Measurements from ENCODE around the gene VPS16.
A peak's percentile ranks its signal among the peaks of the same experiment; 100 is the strongest.
"Not testable (repeated sequence)": the region's sequence is repeated elsewhere in the genome, so short reads cannot be mapped to it uniquely, and the experiment has no call there.

VPS16 gene

DNA sequence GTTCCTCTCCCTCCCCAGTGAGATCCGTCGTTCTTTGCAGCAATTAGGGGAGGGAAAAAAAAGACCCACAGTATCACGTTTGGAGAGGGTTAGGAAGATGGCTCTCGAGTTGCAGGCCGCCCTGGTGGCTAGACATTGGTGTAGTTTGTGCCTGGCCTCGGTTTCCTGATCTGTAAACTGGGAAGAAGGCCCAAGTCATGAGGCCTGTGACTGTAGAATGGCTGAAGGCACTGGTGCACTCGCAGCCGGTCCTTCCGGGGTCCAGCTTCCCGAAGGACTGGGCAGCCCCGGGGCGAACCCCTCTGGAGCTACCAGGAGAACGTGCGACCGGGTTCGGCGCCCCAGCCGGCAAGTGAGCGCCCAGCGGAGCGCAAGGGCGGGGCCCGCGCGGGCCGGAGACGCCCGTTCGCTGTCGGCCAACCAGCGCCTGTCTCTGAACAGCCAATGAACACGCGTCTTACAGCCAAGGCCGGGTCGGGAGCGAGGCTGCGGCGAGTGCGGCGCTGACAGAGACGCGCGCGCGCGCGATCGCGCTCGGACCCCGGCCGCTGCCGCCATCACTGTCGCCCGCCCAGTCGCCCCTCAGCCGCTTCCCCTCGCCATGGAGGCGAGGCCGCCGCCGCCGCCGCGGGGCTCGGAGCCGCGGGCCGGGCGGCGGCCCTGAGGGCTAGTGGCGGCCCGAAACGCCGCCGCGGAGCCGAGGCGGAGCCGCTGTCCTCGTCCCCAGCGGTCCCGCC, 32.6 kb downstream of the VPS16 start, which contains the start of gene PTPRA:
PTPRA (plus strand) TSS at position 472 of the 737 bp plus-strand sequence. CDS start 90,797 bp downstream, outside the sequence.
- peak; percentile 93 for DNase-seq

- DNase-seq: peak; percentile 67
These were observed 33.1 kb downstream of the VPS16 start for GRCh38 chr20:2873747-2874041.

DNA sequence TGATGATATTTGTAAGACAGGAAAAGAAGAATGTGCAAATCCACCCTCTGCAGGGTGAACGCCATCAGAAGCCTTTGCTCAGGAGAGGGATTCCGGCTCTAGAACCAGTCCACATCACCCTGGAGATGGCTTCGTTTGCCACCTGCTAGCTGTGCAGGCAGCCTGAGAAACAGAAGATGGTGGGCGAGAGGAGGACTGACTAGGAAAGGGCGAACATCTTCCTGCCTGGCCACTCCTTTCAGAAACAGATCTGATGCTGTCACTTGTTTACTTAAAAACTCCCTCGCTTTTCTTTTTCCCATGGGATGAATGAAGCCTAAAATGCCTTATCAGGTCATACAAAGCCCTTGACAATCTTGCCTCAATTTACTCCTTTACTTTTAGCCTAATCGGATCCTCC, 33.9 kb downstream of the VPS16 start:
- DNase-seq: peak; percentile 9

- no peak for DNase-seq
These were observed 35.2 kb downstream of the VPS16 start for GRCh38 chr20:2875690-2876203.

- no peak for DNase-seq
These were observed 38.0 kb downstream of the VPS16 start for GRCh38 chr20:2878515-2878914.

GRCh38 chr20:2879146-2879545, 38.6 kb downstream of the VPS16 start:
- DNase-seq: no peak

DNA sequence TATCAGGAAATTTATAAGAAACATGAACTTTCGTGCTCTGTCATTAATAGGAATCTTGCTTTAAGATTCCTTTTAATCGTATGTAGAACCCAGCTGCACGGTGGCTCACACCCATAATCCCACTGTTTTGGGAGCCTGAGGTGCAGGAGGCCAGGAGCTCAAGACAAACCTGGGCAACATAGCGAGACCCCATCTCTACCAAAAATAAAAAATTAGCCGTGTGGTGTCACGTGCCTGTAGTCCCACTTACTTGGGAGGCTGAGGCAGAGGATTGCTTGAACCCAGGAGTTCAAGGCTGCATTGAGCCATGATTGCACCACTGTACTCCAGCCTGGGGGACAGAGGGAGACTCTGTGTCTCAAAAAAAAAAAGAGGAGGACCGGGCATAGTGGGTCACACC, 40.1 kb downstream of the VPS16 start:
- no peak for DNase-seq

DNA sequence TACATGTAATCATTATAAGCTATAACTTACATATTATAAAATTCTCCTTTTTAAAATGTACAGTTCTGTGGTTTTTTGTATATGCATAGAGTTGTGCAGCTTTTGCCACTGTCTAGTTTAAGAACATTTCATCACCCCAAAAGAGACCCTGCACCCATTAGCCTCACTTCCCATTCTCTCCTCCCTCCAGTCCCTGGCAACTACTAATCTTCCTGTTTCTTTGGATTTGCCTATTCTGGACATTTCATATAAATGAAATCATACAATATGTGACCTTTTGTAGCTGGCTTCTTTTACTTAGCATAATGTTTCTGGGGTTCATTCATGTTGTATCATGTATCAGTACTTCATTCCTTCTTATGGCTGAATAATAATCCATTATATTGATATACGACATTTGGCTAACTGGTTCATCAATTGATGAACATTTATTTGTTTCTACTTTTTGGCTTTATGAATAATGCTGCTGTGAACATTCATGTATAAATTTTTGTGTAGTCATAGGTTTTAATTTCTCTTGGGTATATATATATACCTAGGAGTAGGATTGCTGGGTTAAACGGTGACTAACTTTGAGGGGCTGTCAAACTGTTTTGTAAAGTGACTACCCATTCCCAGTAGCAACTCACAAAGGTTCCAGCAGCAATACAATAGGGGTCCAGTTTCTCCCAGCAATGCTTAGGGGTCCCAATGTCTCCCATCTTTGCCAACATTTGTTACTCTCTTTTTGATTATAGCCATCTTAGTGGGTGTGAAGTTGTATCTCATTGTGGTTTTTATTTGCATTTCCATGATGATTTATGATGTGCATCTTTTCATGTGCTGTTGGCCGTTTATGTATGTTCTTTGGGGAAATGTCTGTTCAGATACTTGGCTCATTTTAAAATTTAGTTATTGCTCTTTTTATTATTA, 43.4 kb downstream of the VPS16 start:
- DNase-seq: no peak

- no peak for DNase-seq
These were observed 47.2 kb downstream of the VPS16 start for GRCh38 chr20:2887715-2888114.

- DNase-seq: no peak
These were observed 47.8 kb downstream of the VPS16 start for GRCh38 chr20:2888224-2888955.

DNA sequence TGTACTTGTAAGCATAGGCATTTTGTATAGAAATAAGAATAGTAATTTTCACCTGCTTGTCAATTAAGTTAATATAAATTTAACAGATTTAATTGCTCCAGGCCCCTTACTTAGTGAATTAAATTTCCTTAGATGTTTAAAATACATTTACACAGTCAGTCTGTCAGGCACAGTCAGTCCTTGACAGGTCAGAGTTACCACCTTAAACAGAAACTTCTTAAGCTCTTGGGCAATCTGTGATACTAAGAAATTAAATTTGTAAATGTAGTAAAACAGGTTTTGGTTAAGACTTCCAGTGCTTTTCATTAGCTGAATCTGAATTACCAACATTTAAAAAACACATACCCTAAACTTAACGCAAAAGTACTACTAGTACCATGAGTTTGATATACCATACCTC, 48.7 kb downstream of the VPS16 start:
- DNase-seq: no peak

GRCh38 chr20:2889797-2890196, 49.3 kb downstream of the VPS16 start:
- no peak for DNase-seq

DNA sequence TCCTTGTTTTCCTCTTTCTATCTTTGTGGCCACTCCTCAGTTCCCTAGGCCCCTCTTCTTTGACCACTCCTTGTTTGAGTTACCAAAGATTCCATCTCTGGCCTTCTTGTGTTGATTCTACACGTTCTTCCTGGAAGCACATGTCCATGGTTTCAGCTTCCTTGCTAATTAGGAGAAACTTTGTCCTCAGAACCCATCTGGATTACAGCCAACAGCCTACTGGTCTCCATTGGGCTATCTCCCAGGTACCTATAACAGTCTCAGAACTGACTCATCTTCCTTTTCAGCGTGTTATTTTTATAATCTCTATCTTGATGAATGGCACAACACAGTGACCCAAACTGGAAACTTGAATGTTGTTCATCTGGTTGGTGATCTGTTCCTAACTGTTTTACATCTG, 50.2 kb downstream of the VPS16 start:
- DNase-seq: no peak

DNA sequence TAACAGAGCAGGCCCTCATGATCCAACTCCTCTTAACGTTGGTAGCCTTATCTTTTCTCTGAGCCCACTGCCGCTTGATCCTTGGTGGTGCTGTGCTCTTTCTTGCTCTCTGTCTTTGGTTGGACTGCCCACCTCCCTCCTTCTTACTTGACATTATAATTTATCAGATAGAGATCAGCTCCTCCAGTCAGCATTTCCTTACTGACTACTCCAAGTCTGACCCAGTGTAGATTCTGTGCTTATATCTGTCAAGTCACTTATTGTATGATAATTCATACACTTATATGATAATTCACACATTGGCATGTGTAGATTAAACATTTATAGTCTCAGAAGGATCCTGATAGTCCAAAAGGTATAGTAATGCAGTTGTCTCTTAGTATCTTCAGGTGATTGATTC, 50.8 kb downstream of the VPS16 start:
- no peak for DNase-seq

DNA sequence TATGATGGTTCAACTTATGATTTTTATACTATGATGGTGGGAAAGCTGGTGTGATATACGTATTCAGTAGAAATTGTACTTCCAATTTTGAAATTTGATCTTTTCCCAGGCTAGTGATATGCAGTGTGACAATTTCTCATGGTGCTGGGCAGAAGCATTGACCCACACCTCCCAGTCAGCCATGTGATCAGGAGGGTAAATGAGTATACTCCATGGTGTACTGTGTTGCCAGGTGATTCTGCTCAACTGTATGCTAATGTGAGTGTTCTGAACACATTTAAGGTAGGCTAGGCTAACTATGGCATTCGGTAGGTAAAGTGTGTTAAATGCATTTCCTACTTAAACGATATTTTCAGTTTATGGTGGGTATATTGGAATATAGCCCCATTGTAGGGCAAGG, 51.8 kb downstream of the VPS16 start:
- no peak for DNase-seq

DNA sequence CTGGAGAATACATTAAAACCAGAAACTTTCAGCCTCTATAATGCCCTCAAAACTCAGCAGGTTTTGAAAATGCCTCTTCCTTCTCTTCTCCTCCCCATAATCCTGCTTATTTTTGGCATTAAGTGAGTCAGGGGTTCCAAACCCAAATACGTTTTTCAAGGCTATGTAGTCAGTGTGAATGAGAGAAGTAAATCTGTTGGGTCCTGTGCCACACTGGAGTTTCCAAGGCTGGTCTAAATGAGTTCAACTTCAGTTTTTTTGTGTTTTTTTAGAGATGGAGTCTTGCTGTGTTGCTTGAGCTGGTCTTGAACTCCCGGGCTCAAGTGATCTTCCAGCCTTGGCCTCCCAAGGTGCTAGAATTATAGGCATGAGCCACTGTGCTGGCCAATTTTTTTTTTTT, 53.7 kb downstream of the VPS16 start:
- DNase-seq: no peak

- DNase-seq: not testable (repeated sequence)
These were observed 54.6 kb downstream of the VPS16 start for GRCh38 chr20:2895154-2895553.

GRCh38 chr20:2899243-2899642, 58.7 kb downstream of the VPS16 start:
- no peak for DNase-seq

- DNase-seq: no peak
These were observed 60.5 kb downstream of the VPS16 start for GRCh38 chr20:2900845-2901592.

GRCh38 chr20:2902291-2902690, 61.7 kb downstream of the VPS16 start:
- DNase-seq: no peak

GRCh38 chr20:2902818-2903217, 62.3 kb downstream of the VPS16 start:
- no peak for DNase-seq

- DNase-seq: no peak
These were observed 63.1 kb downstream of the VPS16 start for GRCh38 chr20:2903686-2904085.

DNA sequence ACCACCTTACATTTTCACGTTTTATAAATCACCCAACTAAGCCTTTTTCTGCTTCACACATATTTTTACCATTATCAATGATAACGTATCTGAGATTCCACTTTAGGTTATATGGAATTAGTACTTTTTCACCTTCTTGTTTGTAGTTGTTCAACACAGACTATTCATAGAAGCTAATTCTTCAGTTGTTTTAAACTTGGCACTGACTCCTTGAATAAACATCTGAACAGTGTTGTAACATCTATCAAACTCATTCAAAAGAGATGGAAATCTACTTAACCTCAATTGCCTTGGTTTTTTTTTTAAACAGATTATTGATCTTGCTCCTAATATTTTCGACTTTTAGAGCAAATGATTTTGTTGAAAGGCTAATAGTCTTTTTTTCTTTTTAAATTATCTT, 67.0 kb downstream of the VPS16 start:
- DNase-seq: no peak
